T-cell (primary cell): Measurements from ENCODE around the gene CTDSPL. TPM values are rescaled to one million over a fixed set of nuclear protein-coding genes. Genes with fewer than 3 reads are reported as not detected.

Source experiments
- ATAC-seq, 4 experiments: fragments of 200-7000 bp in 3 of 4; fragments of 150-1000 bp in 1 of 4; cut with Tn5 transposase; replicated peaks in 1 of 4; 1 replicate in 3 of 4; 2 replicates in 1 of 4; pipeline ENCODE4 v1.10.0; 2021; ENCODE audit warnings: moderate library complexity in 3 of 4, mild to moderate bottlenecking in 2 of 4, moderate number of reproducible peaks in 1 of 4
- CTCF ChIA-PET, 2 donors: fragments of 300-600 bp; sonication (Branson Sonifier 250); formaldehyde crosslinking; loops; one replicate each; lab custom pipeline; 2022; ENCODE audit warnings: antibody characterized with exemption in 2 of 2; lab: Charles Lee
- POLR2A ChIA-PET, 2 donors: fragments of 300-600 bp; sonication (Branson Sonifier 250); formaldehyde crosslinking; loops; one replicate each; lab custom pipeline; 2022; ENCODE audit warnings: antibody characterized with exemption in 2 of 2; lab: Charles Lee
- DNase-seq, 35 experiments: peaks; one replicate each; pipeline versions ENCODE4 v3.0.0 to v3.0.0-alpha.2; 2013 to 2023
- H3K27ac ChIP-seq: one replicate; pipeline ENCODE4 v1.5.1; 2013; ENCODE audit warnings: low read length
- H3K27me3 ChIP-seq, 2 experiments: replicated peaks in 1 of 2; 1 replicate in 1 of 2; 2 replicates in 1 of 2; pipeline versions ENCODE4 v1.6.1 to v1.7.0; 2013; ENCODE audit warnings: low read length in 1 of 2, mixed read lengths in 1 of 2; ENCODE audit not compliant: control insufficient read depth in 2 of 2, insufficient read depth in 2 of 2; ENCODE audit errors: extremely low read depth in 1 of 2
- H3K36me3 ChIP-seq, 2 donors: 1 replicate in 1 of 2; 2 replicates in 1 of 2; pipeline versions ENCODE4 v1.6.1 to v1.7.0; 2013; ENCODE audit warnings: low read length in 1 of 2; ENCODE audit not compliant: control insufficient read depth in 2 of 2, insufficient read depth in 1 of 2; ENCODE audit errors: extremely low read depth in 1 of 2
- H3K4me1 ChIP-seq, 2 experiments: 1 replicate in 1 of 2; 2 replicates in 1 of 2; pipeline versions ENCODE4 v1.6.1 to v1.7.0; 2013; ENCODE audit warnings: low read length in 2 of 2, mixed read lengths in 1 of 2; ENCODE audit not compliant: insufficient read depth in 2 of 2, control insufficient read depth in 1 of 2; ENCODE audit errors: extremely low read depth in 1 of 2
- H3K4me3 ChIP-seq, 2 donors: 1 replicate in 1 of 2; 2 replicates in 1 of 2; pipeline versions ENCODE4 v1.5.1 to v1.7.0; 2013; ENCODE audit warnings: mild to moderate bottlenecking in 2 of 2, low read length in 1 of 2, moderate library complexity in 1 of 2; ENCODE audit not compliant: control insufficient read depth in 1 of 2; ENCODE audit errors: extremely low read depth in 1 of 2
- H3K9me3 ChIP-seq: 2 replicates; pipeline ENCODE4 v1.7.0; 2013
- H3K27ac Mint-ChIP-seq, 2 donors: one replicate each; pipeline ENCODE4 v1.8.0; 2020 to 2021; ENCODE audit warnings: mild to moderate bottlenecking in 2 of 2, mixed read lengths in 2 of 2
- H3K27me3 Mint-ChIP-seq, 2 donors: one replicate each; pipeline ENCODE4 v1.8.0; 2021 to 2022; ENCODE audit warnings: mixed read lengths in 2 of 2
- H3K36me3 Mint-ChIP-seq: one replicate; pipeline ENCODE4 v1.8.0; 2021; ENCODE audit warnings: mixed read lengths
- H3K4me1 Mint-ChIP-seq, 3 donors: one replicate each; pipeline ENCODE4 v1.8.0; 2020 to 2022; ENCODE audit warnings: mixed read lengths in 3 of 3, mild to moderate bottlenecking in 1 of 3
- H3K4me3 Mint-ChIP-seq, 3 donors: one replicate each; pipeline ENCODE4 v1.8.0; 2020 to 2022; ENCODE audit warnings: mild to moderate bottlenecking in 3 of 3, mixed read lengths in 3 of 3, moderate library complexity in 3 of 3
- H3K9me3 Mint-ChIP-seq, 3 donors: one replicate each; pipeline ENCODE4 v1.8.0; 2020 to 2022; ENCODE audit warnings: mixed read lengths in 3 of 3
- WGBS: methylation state at CpG from one replicate; pipeline ENCODE4 v1.1.5; 2013; ENCODE audit warnings: missing lambda C conversion rate; ENCODE audit not compliant: insufficient coverage; 5-methylcytosine and 5-hydroxymethylcytosine counted together
- total RNA-seq, 35 experiments: library from RNA in 6 of 35; stranded (reverse) in 6 of 35; fragments of 120-200 nt in 1 of 35; gene quantifications; one replicate each; pipeline versions ENCODE4 v1.2.1 to v1.2.4 and lab custom pipeline; 2013 to 2026

The CTDSPL gene
- total RNA-seq, 5 donors from 2014 or later (not counting 1 experiment from before 2014, with no cell fraction given): 0.54 to 2.5 (median 2.0) TPM

DNA sequence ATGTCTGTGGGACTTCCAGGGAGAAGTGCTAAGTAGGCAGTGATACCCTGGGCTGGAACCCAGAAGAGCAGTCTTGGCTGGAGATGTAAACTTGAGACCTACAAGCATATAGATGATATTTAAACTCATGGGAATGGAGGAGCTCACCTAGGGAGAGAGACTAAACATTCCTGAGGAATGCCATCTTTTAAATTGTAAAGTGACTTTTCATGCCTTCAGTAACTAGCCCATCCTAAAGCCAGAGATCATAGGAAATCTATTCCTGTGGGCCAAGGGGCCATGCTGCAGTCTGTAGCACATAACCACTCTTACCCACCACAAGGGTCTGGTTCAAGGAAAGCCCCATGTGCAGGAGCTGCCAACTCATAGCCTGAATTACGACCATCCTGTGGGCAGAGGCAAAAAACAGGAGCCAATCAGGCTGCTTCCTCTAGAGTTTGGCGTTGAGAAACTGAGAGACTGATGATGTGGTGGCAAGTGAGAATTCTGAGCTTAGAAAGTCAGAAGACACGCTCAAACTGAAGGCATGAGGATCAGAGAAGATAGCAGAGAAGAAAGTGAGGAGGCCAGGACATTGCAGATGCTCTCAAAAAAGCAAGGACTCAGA is 37.5 kb downstream of the CTDSPL start:
- H3K36me3 Mint-ChIP-seq: no peaks in the 10 kb centered on the region
- DNase-seq (no peak), ATAC-seq (no peak)
- ChIA-PET POLR2A (interaction anchor here in 1 of 2 donors (0.8 kb wide), 1 partner anchor 39 kb away, joined by 4 read pairs; no protein-coding TSS in a partner anchor), CTCF (interaction anchor here in 1 of 2 donors (1.4 kb wide), 1 partner anchor 75 kb away, joined by 4 read pairs; no protein-coding TSS in a partner anchor)
- peaks cover 0 to 6% of the 10 kb centered on the region in 2 experiments for H3K27me3 ChIP-seq
- H3K9me3 ChIP-seq: no peaks in the 10 kb centered on the region
- H3K4me3 ChIP-seq: no peak overlapping the region
- 11% methylated on average over 2 of the region's 3 CpGs for WGBS
- no peaks in the 10 kb centered on the region for H3K36me3 ChIP-seq
- no peak overlapping the region for H3K27ac Mint-ChIP-seq
- no peak overlapping the region for H3K4me3 Mint-ChIP-seq
- H3K27me3 Mint-ChIP-seq: peaks cover 0 to 5% of the 10 kb centered on the region in 2 donors
- no peaks in the 10 kb centered on the region for H3K9me3 Mint-ChIP-seq
- no peaks in the 10 kb centered on the region for H3K4me1 ChIP-seq
- no peaks in the 10 kb centered on the region for H3K4me1 Mint-ChIP-seq
- no peak overlapping the region for H3K27ac ChIP-seq

DNA sequence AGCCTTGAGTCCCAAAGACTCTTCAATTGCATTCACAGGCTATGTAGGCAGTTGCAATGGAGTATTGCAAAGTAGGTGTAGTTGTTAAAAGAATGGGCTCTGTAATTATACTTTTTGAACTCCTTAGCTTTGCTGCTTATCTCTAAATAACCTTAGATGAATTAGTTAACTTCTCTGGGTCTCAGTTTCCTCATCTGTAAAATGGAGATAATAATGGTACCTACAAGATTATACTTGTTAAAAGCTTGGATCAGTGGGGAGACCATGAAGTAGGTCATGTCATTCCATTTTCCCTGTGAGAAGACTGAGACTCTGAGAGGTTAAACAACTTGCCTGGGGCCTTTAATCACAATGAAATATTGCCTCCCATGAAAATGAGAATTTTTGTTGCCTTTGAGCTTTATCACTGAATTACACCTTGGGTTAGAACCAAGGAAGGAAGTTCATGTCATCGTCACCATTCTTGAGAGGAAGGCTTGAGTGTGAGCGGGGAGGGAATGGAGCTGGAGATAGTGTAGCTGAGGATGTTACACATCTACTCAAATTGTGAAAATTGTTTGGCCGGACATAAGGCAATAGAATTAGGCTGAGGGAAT is 38.1 kb downstream of the CTDSPL start:
- WGBS: no CpG with 5 or more reads among the region's 3 CpGs
- H3K4me1 ChIP-seq: no peaks in the 10 kb centered on the region
- H3K4me3 ChIP-seq: no peak overlapping the region
- Mint-ChIP-seq H3K4me1 (no peaks in the 10 kb centered on the region), H3K36me3 (no peaks in the 10 kb centered on the region), H3K4me3 (no peak overlapping the region), H3K27me3 (peaks cover 0 to 5% of the 10 kb centered on the region in 2 donors), H3K9me3 (no peaks in the 10 kb centered on the region), H3K27ac (no peak overlapping the region)
- H3K36me3 ChIP-seq: no peaks in the 10 kb centered on the region
- H3K27ac ChIP-seq: no peak overlapping the region
- DNase-seq: no peak
- no peaks in the 10 kb centered on the region for H3K9me3 ChIP-seq
- POLR2A ChIA-PET: interaction anchor here in 1 of 2 donors (0.8 kb wide), 1 partner anchor 39 kb away, joined by 4 read pairs; no protein-coding TSS in a partner anchor
- H3K27me3 ChIP-seq: peaks cover 0 to 8% of the 10 kb centered on the region in 2 experiments
- ATAC-seq: no peak
- CTCF ChIA-PET: interaction anchor here in 1 of 2 donors (1.4 kb wide), 1 partner anchor 74 kb away, joined by 4 read pairs; no protein-coding TSS in a partner anchor

DNA sequence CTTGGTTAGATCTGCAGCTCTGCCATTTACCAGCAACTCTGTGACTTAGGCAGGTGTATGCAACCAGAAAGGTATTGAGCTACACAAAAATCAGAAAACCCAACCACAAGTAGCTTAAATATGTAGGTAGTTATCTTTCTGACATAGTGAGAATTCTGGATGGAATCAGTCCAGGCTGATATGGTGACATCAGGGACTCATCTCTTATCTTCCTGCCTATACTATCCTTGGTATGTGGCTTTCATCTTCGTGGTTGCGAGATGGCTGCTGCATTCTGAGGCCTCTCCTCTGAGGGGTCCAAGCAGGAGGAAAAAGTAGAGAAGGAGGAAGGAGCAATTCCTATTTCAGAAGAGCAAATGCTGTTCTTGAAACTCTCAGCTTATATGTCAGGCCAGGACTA is 40.0 kb downstream of the CTDSPL start:
- ATAC-seq: no peak
- WGBS: no CpG with 5 or more reads among the region's 2 CpGs
- no peak overlapping the region for H3K27ac ChIP-seq
- peaks cover 10% of the 10 kb centered on the region in 2 experiments for H3K4me1 ChIP-seq
- Mint-ChIP-seq H3K4me1 (peaks cover 6 to 11% (median 9%) of the 10 kb centered on the region in 3 donors), H3K36me3 (no peaks in the 10 kb centered on the region), H3K27me3 (no peaks in the 10 kb centered on the region), H3K9me3 (no peaks in the 10 kb centered on the region), H3K4me3 (no peak overlapping the region), H3K27ac (no peak overlapping the region)
- no peak for DNase-seq
- H3K4me3 ChIP-seq: no peak overlapping the region
- POLR2A ChIA-PET: no interaction called here
- H3K36me3 ChIP-seq: no peaks in the 10 kb centered on the region
- H3K27me3 ChIP-seq: peaks cover 0 to 16% of the 10 kb centered on the region in 2 experiments
- H3K9me3 ChIP-seq: no peaks in the 10 kb centered on the region
- CTCF ChIA-PET: no interaction called here

DNA sequence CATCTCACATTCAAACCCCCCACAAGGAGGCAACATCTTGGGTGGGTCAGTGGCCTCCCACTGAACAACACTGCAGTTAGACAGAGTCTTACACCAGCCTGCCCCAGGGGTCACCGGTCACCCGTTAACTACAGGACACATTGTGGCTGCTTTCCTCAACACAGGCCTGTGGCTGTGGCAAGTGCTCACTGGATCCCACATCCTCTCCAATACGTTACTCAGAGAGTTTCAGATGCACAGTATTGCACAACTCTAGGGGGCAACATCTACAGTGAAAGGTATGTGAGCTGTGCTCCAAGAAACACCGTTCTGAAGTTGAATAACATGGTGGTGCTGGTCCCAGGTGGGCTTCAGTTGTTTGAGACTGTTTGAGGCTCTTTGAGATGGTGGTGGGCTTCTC is 41.0 kb downstream of the CTDSPL start:
- WGBS: 78% methylated on average over 3 of the region's 4 CpGs
- Histone ChIP-seq H3K27ac (no peak overlapping the region), H3K9me3 (no peaks in the 10 kb centered on the region), H3K36me3 (no peaks in the 10 kb centered on the region), H3K27me3 (peaks cover 0 to 16% of the 10 kb centered on the region in 2 experiments), H3K4me3 (no peak overlapping the region), H3K4me1 (peaks cover 18 to 19% of the 10 kb centered on the region in 2 experiments)
- ATAC-seq (no peak), DNase-seq (no peak)
- H3K36me3 Mint-ChIP-seq: no peaks in the 10 kb centered on the region
- H3K27me3 Mint-ChIP-seq: no peaks in the 10 kb centered on the region
- H3K4me3 Mint-ChIP-seq: no peak overlapping the region
- peaks cover 15 to 20% (median 18%) of the 10 kb centered on the region in 3 donors for H3K4me1 Mint-ChIP-seq
- H3K27ac Mint-ChIP-seq: no peak overlapping the region
- ChIA-PET POLR2A (no interaction called here), CTCF (no interaction called here)
- H3K9me3 Mint-ChIP-seq: no peaks in the 10 kb centered on the region

DNA sequence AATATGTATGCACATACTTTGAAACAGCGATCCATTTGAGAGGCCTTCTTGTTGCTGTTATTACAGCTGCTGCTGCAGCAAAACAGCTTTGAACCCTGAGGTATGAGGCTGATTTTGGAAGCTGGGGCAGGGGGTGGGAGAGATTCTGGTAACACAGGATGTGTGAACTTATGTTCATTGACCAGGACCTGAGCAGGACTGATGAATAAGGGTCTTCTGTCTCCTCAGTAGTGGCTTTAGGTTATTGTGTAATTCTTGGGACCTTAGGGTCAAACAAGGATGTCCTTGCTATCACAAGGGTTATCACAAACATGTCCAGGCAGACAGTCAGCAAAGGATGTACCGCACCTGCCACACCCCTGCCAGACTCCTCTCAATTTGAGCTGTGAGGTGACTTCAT is 41.6 kb downstream of the CTDSPL start:
- no peaks in the 10 kb centered on the region for H3K36me3 Mint-ChIP-seq

DNA sequence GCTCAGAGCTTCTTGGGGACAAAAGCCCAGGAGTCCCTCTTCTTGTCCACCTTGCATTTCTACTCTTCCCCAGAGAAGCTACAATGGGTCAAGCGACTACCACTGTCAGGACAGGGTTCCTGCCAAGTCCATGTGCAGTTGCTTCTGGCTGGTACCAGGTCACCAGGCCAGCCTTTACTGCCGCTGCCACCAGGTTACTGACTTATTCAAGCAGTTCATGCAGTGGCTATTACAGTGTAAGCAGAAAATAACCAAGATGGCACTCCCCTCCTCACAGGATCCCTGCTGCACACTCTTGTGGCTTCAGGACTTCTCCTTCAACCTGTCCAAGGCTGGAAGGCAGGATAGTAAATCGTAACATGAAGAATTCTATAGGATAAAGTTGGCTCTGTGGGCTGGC is 42.1 kb downstream of the CTDSPL start:
- Mint-ChIP-seq H3K9me3 (no peaks in the 10 kb centered on the region), H3K27ac (no peak overlapping the region), H3K27me3 (no peaks in the 10 kb centered on the region), H3K36me3 (no peaks in the 10 kb centered on the region), H3K4me1 (peaks cover 22 to 28% (median 27%) of the 10 kb centered on the region in 3 donors), H3K4me3 (no peak overlapping the region)
- DNase-seq: no peak
- Histone ChIP-seq H3K9me3 (no peaks in the 10 kb centered on the region), H3K27ac (no peak overlapping the region), H3K4me1 (peaks cover 20 to 22% of the 10 kb centered on the region in 2 experiments), H3K27me3 (peaks cover 0 to 16% of the 10 kb centered on the region in 2 experiments), H3K36me3 (no peaks in the 10 kb centered on the region), H3K4me3 (no peak overlapping the region)
- CTCF ChIA-PET: no interaction called here
- POLR2A ChIA-PET: no interaction called here
- no peak for ATAC-seq
- 80% methylated on average over 3 of the region's 3 CpGs for WGBS

More for the DNA sequence above, 41.6 kb downstream of the CTDSPL start:
- Mint-ChIP-seq H3K27me3 (no peaks in the 10 kb centered on the region), H3K4me1 (peaks cover 21 to 25% (median 23%) of the 10 kb centered on the region in 3 donors), H3K4me3 (no peak overlapping the region), H3K27ac (no peak overlapping the region), H3K9me3 (no peaks in the 10 kb centered on the region)
- no peak for DNase-seq
- no peaks in the 10 kb centered on the region for H3K9me3 ChIP-seq
- no peak overlapping the region for H3K4me3 ChIP-seq
- 90% methylated on average over 2 of the region's 2 CpGs for WGBS
- no peak for ATAC-seq
- ChIA-PET CTCF (no interaction called here), POLR2A (no interaction called here)
- H3K4me1 ChIP-seq: peaks cover 20 to 22% of the 10 kb centered on the region in 2 experiments
- no peaks in the 10 kb centered on the region for H3K36me3 ChIP-seq
- no peak overlapping the region for H3K27ac ChIP-seq
- H3K27me3 ChIP-seq: peaks cover 0 to 16% of the 10 kb centered on the region in 2 experiments
